ENCODE data around the gene RASL10B.

GRCh38 chr17:35748341-35748841 lies 17.0 kb downstream of the RASL10B start:
- TF ChIP-seq REST (IDR thresholded peaks at IDR 0.05; ENCODE audit: low read depth, low read length) (no peak), POLR2AphosphoS5 (IDR thresholded peaks at IDR 0.05; ENCODE audit: low read length) (no peak), CREM (IDR thresholded peaks at IDR 0.05; ENCODE audit: low read depth) (no peak), SMC3 (IDR thresholded peaks at IDR 0.05; ENCODE audit: borderline replicate concordance, low read length) (no peak)

Data from GM12878 (cell line).